HEK293 (cell line): ENCODE data around the gene CDCA7.
A peak's percentile ranks its signal among the peaks of the same experiment; 100 is the strongest.

ENCODE experiments used
- GLI2 ChIP-seq: fragments of 450-650 bp; formaldehyde crosslinking; IDR thresholded peaks from 2 replicates; pipeline ENCODE4; 2017; ENCODE audit warnings: missing biosample characterization, missing genetic modification characterization, low read depth, borderline replicate concordance
- KLF16 ChIP-seq: fragments of 450-650 bp; formaldehyde crosslinking; IDR thresholded peaks from 2 replicates; pipeline ENCODE4 v1.5.1; 2017; ENCODE audit warnings: missing biosample characterization, missing genetic modification characterization
- KLF8 ChIP-seq: fragments of 450-650 bp; formaldehyde crosslinking; IDR thresholded peaks from 2 replicates; pipeline ENCODE4 v1.5.1; 2016; ENCODE audit warnings: missing biosample characterization, missing genetic modification characterization
- PRDM2 ChIP-seq: fragments of 450-650 bp; formaldehyde crosslinking; IDR thresholded peaks from 2 replicates; pipeline ENCODE4 v1.5.1; 2016; ENCODE audit warnings: missing biosample characterization, missing genetic modification characterization, borderline replicate concordance
- REPIN1 ChIP-seq: fragments of 450-650 bp; formaldehyde crosslinking; IDR thresholded peaks from 2 replicates; pipeline ENCODE4 v1.5.1; 2017; ENCODE audit warnings: missing biosample characterization, missing genetic modification characterization, low read depth
- SP7 ChIP-seq: fragments of 450-650 bp; formaldehyde crosslinking; IDR thresholded peaks from 2 replicates; pipeline ENCODE4 v1.5.1; 2016; ENCODE audit warnings: missing biosample characterization, missing genetic modification characterization
- TRIM28 ChIP-seq: IDR thresholded peaks from 2 replicates; pipeline ENCODE4 v1.6.1; 2011; ENCODE audit warnings: low read length, control low read depth, borderline replicate concordance
- WT1 ChIP-seq: fragments of 450-650 bp; formaldehyde crosslinking; IDR thresholded peaks from 2 replicates; pipeline ENCODE4 v1.5.1; 2016; ENCODE audit warnings: missing biosample characterization, missing genetic modification characterization
- ZBTB17 ChIP-seq: fragments of 450-650 bp; formaldehyde crosslinking; IDR thresholded peaks from 2 replicates; pipeline ENCODE4 v1.5.1; 2016; ENCODE audit warnings: missing biosample characterization, missing genetic modification characterization
- ZNF138 ChIP-seq: fragments of 450-650 bp; formaldehyde crosslinking; IDR thresholded peaks from 2 replicates; pipeline ENCODE4 v1.5.1; 2016; ENCODE audit warnings: missing biosample characterization, missing genetic modification characterization, borderline replicate concordance
- ZNF223 ChIP-seq: fragments of 450-650 bp; formaldehyde crosslinking; IDR thresholded peaks from 2 replicates; pipeline ENCODE4 v1.5.1; 2016; ENCODE audit warnings: missing biosample characterization, missing genetic modification characterization
- ZNF23 ChIP-seq: fragments of 450-650 bp; formaldehyde crosslinking; IDR thresholded peaks from 2 replicates; pipeline ENCODE4 v1.5.1; 2016; ENCODE audit warnings: missing biosample characterization, missing genetic modification characterization, borderline replicate concordance
- ZNF266 ChIP-seq: fragments of 450-650 bp; formaldehyde crosslinking; IDR thresholded peaks from 2 replicates; pipeline ENCODE4 v1.5.1; 2016; ENCODE audit warnings: missing biosample characterization, missing genetic modification characterization, low read depth
- ZNF426 ChIP-seq: fragments of 450-650 bp; formaldehyde crosslinking; IDR thresholded peaks from 2 replicates; pipeline ENCODE4 v1.5.1; 2017; ENCODE audit warnings: missing biosample characterization, missing genetic modification characterization, mild to moderate bottlenecking, inconsistent platforms, moderate library complexity
- ZNF449 ChIP-seq: fragments of 450-650 bp; formaldehyde crosslinking; IDR thresholded peaks from 2 replicates; pipeline ENCODE4 v1.5.1; 2017; ENCODE audit warnings: missing biosample characterization, mild to moderate bottlenecking, missing genetic modification characterization, moderate library complexity
- ZNF560 ChIP-seq: fragments of 450-650 bp; formaldehyde crosslinking; IDR thresholded peaks from 2 replicates; pipeline ENCODE4 v1.5.1; 2017; ENCODE audit warnings: missing biosample characterization, missing genetic modification characterization, borderline replicate concordance
- ZNF692 ChIP-seq: fragments of 450-650 bp; formaldehyde crosslinking; IDR thresholded peaks from 2 replicates; pipeline ENCODE4 v1.5.1; 2016; ENCODE audit warnings: missing biosample characterization, missing genetic modification characterization
- ZNF830 ChIP-seq: fragments of 450-650 bp; IDR thresholded peaks from 2 replicates; pipeline ENCODE4 v1.5.0; 2018; ENCODE audit warnings: missing biosample characterization, missing genetic modification characterization, low read depth, mild to moderate bottlenecking, moderate library complexity
- ZSCAN16 ChIP-seq: fragments of 450-650 bp; formaldehyde crosslinking; IDR thresholded peaks from 2 replicates; pipeline ENCODE4 v1.5.1; 2016; ENCODE audit warnings: missing biosample characterization, missing genetic modification characterization
- ZSCAN30 ChIP-seq: fragments of 450-650 bp; IDR thresholded peaks from 2 replicates; pipeline ENCODE4 v1.5.1; 2018; ENCODE audit warnings: missing biosample characterization, mild to moderate bottlenecking, missing genetic modification characterization, moderate library complexity
- TF ChIP-seq, protein P1 (sequence below): sonication (generic); formaldehyde crosslinking; IDR thresholded peaks from 2 replicates; pipeline ENCODE4 v1.8.1; 2022; ENCODE audit warnings: mild to moderate bottlenecking, moderate library complexity, missing genetic modification reagents
- TF ChIP-seq, protein P2 (sequence below): fragments of 450-650 bp; formaldehyde crosslinking; IDR thresholded peaks from 2 replicates; pipeline ENCODE4 v1.5.1; 2017; ENCODE audit warnings: missing biosample characterization, missing genetic modification characterization
- TF ChIP-seq, protein P3 (sequence below): fragments of 450-650 bp; formaldehyde crosslinking; IDR thresholded peaks from 2 replicates; pipeline ENCODE4 v1.5.1; 2016; ENCODE audit warnings: missing biosample characterization, missing genetic modification characterization
- TF ChIP-seq, protein P4 (sequence below): fragments of 450-650 bp; IDR thresholded peaks from 2 replicates; pipeline ENCODE4 v1.5.1; 2018; ENCODE audit warnings: missing biosample characterization, missing genetic modification characterization
- TF ChIP-seq, protein P5 (sequence below): fragments of 450-650 bp; formaldehyde crosslinking; IDR thresholded peaks from 2 replicates; pipeline ENCODE4 v1.5.1; 2016; ENCODE audit warnings: missing biosample characterization, missing genetic modification characterization

CDCA7 gene

GRCh38 chr2:173354582-173355131 is at the start of gene CDCA7 (continued):
- TF ChIP-seq, protein P1, sequence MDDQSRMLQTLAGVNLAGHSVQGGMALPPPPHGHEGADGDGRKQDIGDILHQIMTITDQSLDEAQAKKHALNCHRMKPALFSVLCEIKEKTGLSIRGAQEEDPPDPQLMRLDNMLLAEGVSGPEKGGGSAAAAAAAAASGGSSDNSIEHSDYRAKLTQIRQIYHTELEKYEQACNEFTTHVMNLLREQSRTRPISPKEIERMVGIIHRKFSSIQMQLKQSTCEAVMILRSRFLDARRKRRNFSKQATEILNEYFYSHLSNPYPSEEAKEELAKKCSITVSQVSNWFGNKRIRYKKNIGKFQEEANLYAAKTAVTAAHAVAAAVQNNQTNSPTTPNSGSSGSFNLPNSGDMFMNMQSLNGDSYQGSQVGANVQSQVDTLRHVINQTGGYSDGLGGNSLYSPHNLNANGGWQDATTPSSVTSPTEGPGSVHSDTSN (CRISPR knock-in tag): peak; percentile 97
- TF ChIP-seq ZNF830: no peak
- peak; percentile 82 for TF ChIP-seq ZNF449 (tag by site-specific recombination)
- TF ChIP-seq ZSCAN30 (tag by site-specific recombination): peak; percentile 53; the same call in 1 of the 2 replicates
- TF ChIP-seq, protein P2, sequence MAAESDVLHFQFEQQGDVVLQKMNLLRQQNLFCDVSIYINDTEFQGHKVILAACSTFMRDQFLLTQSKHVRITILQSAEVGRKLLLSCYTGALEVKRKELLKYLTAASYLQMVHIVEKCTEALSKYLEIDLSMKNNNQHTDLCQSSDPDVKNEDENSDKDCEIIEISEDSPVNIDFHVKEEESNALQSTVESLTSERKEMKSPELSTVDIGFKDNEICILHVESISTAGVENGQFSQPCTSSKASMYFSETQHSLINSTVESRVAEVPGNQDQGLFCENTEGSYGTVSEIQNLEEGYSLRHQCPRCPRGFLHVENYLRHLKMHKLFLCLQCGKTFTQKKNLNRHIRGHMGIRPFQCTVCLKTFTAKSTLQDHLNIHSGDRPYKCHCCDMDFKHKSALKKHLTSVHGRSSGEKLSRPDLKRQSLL (tag by site-specific recombination): no peak
- TF ChIP-seq ZNF692: peak; percentile 51
- TF ChIP-seq, protein P3, sequence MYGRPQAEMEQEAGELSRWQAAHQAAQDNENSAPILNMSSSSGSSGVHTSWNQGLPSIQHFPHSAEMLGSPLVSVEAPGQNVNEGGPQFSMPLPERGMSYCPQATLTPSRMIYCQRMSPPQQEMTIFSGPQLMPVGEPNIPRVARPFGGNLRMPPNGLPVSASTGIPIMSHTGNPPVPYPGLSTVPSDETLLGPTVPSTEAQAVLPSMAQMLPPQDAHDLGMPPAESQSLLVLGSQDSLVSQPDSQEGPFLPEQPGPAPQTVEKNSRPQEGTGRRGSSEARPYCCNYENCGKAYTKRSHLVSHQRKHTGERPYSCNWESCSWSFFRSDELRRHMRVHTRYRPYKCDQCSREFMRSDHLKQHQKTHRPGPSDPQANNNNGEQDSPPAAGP: peak; percentile 65; the same call in 1 of the 2 replicates
- no peak for TF ChIP-seq PRDM2 (tag by site-specific recombination)
- 0 out of 2 replicates have a peak, but pooled peaks have one; percentile 46 for TF ChIP-seq ZBTB17 (tag by site-specific recombination)
- TF ChIP-seq ZNF138 (tag by site-specific recombination): no peak
- TF ChIP-seq ZNF266 (tag by site-specific recombination): no peak
- no peak for TF ChIP-seq ZNF23 (tag by site-specific recombination)
- TF ChIP-seq, protein P4, sequence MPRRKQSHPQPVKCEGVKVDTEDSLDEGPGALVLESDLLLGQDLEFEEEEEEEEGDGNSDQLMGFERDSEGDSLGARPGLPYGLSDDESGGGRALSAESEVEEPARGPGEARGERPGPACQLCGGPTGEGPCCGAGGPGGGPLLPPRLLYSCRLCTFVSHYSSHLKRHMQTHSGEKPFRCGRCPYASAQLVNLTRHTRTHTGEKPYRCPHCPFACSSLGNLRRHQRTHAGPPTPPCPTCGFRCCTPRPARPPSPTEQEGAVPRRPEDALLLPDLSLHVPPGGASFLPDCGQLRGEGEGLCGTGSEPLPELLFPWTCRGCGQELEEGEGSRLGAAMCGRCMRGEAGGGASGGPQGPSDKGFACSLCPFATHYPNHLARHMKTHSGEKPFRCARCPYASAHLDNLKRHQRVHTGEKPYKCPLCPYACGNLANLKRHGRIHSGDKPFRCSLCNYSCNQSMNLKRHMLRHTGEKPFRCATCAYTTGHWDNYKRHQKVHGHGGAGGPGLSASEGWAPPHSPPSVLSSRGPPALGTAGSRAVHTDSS (tag by site-specific recombination): no peak
- TF ChIP-seq, protein P5, sequence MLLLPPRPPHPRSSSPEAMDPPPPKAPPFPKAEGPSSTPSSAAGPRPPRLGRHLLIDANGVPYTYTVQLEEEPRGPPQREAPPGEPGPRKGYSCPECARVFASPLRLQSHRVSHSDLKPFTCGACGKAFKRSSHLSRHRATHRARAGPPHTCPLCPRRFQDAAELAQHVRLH: peak; percentile 55
- TF ChIP-seq SP7 (tag by site-specific recombination): peak; percentile 79
- TF ChIP-seq KLF16 (tag by site-specific recombination): peak; percentile 76
- TF ChIP-seq REPIN1 (tag by site-specific recombination): no peak
- TF ChIP-seq WT1 (tag by site-specific recombination): 0 out of 2 replicates have a peak, but pooled peaks have one; percentile 14
- TF ChIP-seq KLF8 (tag by site-specific recombination): peak; percentile 97
- TF ChIP-seq GLI2 (tag by site-specific recombination): no peak
- TF ChIP-seq TRIM28: 0 out of 2 replicates have a peak, but pooled peaks have one; percentile 15
- no peak for TF ChIP-seq ZNF426 (tag by site-specific recombination)
- TF ChIP-seq ZSCAN16 (tag by site-specific recombination): no peak
- no peak for TF ChIP-seq ZNF223
- no peak for TF ChIP-seq ZNF560 (tag by site-specific recombination)
